ENCODE measurements around the gene KLHDC8A.

Gene KLHDC8A

GRCh38 chr1:205357567-205357966, 845 bp upstream of the KLHDC8A start:
- TF ChIP-seq CTCF (IDR thresholded peaks at IDR 0.05; ENCODE audit: low read depth, low read length), result no peak
- no peak overlapping the region for H3K4me3 ChIP-seq (ENCODE audit: low read depth, low read length)

- no peak overlapping the region for H3K4me3 ChIP-seq (ENCODE audit: low read depth, low read length)
- TF ChIP-seq CTCF (IDR thresholded peaks at IDR 0.05; ENCODE audit: low read depth, low read length), result no peak
These were observed 1.7 kb downstream of the KLHDC8A start for GRCh38 chr1:205355075-205355453.

- peak; percentile 76 for TF ChIP-seq CTCF (IDR thresholded peaks at IDR 0.05; ENCODE audit: low read depth, low read length)
These were observed 2.3 kb downstream of the KLHDC8A start for GRCh38 chr1:205354259-205355074.

GRCh38 chr1:205353612-205354011, 3.1 kb downstream of the KLHDC8A start:
- H3K4me3 ChIP-seq (ENCODE audit: low read depth, low read length), result no peak overlapping the region
- TF ChIP-seq CTCF (IDR thresholded peaks at IDR 0.05; ENCODE audit: low read depth, low read length), result no peak

More at GRCh38 chr1:205354259-205355074, 2.3 kb downstream of the KLHDC8A start:
- H3K4me3 ChIP-seq (ENCODE audit: low read depth, low read length), result no peak overlapping the region

- TF ChIP-seq CTCF (IDR thresholded peaks at IDR 0.05; ENCODE audit: low read depth, low read length), result no peak
- H3K4me3 ChIP-seq (ENCODE audit: low read depth, low read length), result no peak overlapping the region
These were observed 3.5 kb downstream of the KLHDC8A start for GRCh38 chr1:205353191-205353590.

- TF ChIP-seq CTCF (IDR thresholded peaks at IDR 0.05; ENCODE audit: low read depth, low read length), result no peak
- no peak overlapping the region for H3K4me3 ChIP-seq (ENCODE audit: low read depth, low read length)
These were observed 4.6 kb downstream of the KLHDC8A start for GRCh38 chr1:205351984-205352713.

- TF ChIP-seq CTCF (IDR thresholded peaks at IDR 0.05; ENCODE audit: low read depth, low read length), result no peak
- no peak overlapping the region for H3K4me3 ChIP-seq (ENCODE audit: low read depth, low read length)
These were observed 6.0 kb downstream of the KLHDC8A start for GRCh38 chr1:205350691-205351141.

Measured in WI38 (cell line).